Germinal center (tissue), 1 donor: ENCODE results near the gene TAS2R3.

Experiments
- DNase-seq: peaks from one replicate; pipeline ENCODE4 v3.0.0; 2012; ENCODE audit warnings: mixed read lengths, low spot score

Gene TAS2R3

GRCh38 chr7:141785706-141786552 is 22.0 kb downstream of the TAS2R3 start:
- DNase-seq: peak; percentile 42

- no peak for DNase-seq
These were observed 24.4 kb downstream of the TAS2R3 start for GRCh38 chr7:141788296-141788695.

GRCh38 chr7:141789917-141790316 is 26.0 kb downstream of the TAS2R3 start, which contains the start of gene TAS2R5:
TAS2R5 (plus strand) TSS chr7:141790217; CDS start chr7:141790362, 145 bp downstream.
- DNase-seq: no peak

GRCh38 chr7:141792526-141792925 is 28.6 kb downstream of the TAS2R3 start:
- DNase-seq: no peak
